ENCODE results near the gene CEMIP. TPM values are rescaled to one million over a fixed set of nuclear protein-coding genes. Genes with fewer than 3 reads are reported as not detected.

The CEMIP gene
- total RNA-seq, 1 donor from 2014 or later, result 0.20 TPM

- DNase-seq (ENCODE audit: low read depth), result no peak
Observed at GRCh38 chr15:80823995-80824394, 44.8 kb downstream of the CEMIP start.

DNA sequence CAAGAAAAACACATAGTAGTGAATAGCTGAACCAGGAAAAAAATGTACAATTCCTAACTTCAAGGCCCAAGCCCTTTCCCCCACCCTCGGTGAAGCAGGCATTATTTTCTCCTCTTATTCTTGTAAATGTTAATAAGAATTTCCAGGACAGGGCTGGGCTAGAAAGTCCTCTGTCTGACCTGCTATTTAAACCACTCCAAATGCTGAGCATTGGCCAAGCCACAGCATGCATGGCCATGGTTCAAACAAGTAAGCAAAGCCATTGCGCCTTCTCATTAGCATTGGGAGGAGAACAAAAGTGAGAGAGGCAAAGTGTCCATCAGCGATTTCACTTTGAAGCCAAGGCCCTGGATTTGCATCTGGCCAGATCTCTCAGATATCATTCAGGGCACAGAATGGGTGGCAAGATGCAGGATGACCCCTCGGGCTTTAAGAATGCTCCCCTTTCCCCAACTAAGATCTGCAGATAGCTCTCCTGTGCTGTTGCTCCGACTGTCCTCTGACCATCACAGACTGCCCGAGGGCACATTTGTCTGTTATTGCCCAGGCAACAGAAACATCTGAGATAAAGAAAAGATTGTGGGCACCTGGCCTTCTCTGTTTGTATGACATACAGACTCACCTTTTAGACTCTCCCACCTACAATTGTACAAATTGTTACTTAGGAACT is 46.3 kb downstream of the CEMIP start:
- DNase-seq (ENCODE audit: low read depth), result no peak

GRCh38 chr15:80828796-80829195 is 49.6 kb downstream of the CEMIP start:
- no peak for DNase-seq (ENCODE audit: low read depth)

GRCh38 chr15:80830677-80831076 is 51.5 kb downstream of the CEMIP start:
- DNase-seq (ENCODE audit: low read depth), result no peak

GRCh38 chr15:80831192-80831591 is 52.0 kb downstream of the CEMIP start:
- DNase-seq (ENCODE audit: low read depth), result no peak

DNA sequence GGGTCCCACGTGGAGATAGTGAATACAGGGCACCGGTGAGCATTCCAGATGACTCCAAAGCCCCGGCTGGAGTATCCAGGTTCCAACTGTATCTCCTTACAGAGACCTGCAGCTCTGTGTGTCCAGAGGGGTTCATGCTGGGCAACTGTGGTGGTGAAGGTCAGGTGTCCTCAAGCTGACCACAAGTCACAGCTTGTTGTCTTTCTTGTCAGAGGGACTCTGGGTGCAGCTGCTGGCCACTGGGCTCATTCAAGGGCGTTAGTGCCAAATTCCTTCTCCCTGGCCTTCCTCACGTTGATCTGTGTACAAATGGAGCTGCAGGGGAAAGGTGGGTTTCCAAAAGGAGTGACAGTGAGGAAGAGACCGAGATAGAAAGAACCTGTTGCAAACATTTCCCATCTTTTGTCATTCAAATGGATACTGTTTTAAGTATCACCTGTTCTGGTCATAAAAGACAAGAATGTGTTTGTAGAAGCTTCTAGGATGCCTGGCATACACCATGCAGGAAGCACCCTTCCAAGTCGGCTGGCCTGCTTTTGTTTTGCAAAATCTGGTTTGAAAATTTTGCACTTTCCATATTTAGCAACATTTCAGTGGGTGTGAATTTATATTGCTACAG is 52.5 kb downstream of the CEMIP start:
- no peak for DNase-seq (ENCODE audit: low read depth)

- DNase-seq (ENCODE audit: low read depth), result no peak
Observed at GRCh38 chr15:80832686-80833085, 53.5 kb downstream of the CEMIP start.

- no peak for DNase-seq (ENCODE audit: low read depth)
Observed at GRCh38 chr15:80834402-80834801, 55.2 kb downstream of the CEMIP start.

GRCh38 chr15:80834906-80835305 is 55.7 kb downstream of the CEMIP start:
- DNase-seq (ENCODE audit: low read depth), result no peak

GRCh38 chr15:80835336-80835735 is 56.2 kb downstream of the CEMIP start:
- DNase-seq (ENCODE audit: low read depth), result no peak

DNA sequence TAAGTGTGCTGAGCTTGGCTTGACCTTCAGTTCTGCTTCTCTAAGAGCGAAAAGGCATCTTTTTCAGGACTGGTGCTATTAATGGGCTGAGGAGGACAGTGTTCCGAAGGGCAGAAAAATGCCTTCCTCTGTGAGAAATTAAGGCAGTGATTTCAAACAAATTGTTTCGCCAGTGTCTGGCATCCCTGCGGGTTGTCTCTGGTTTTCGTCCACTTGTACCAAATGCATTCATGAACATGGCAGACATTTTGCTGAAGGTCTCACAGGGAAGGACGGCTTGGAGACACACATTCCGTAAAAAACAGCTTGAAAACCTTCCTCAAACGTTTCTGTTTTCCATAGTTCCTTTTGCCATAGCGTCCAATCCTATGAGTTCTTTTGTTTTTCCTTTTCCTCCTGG is 57.1 kb downstream of the CEMIP start:
- no peak for DNase-seq (ENCODE audit: low read depth)

DNA sequence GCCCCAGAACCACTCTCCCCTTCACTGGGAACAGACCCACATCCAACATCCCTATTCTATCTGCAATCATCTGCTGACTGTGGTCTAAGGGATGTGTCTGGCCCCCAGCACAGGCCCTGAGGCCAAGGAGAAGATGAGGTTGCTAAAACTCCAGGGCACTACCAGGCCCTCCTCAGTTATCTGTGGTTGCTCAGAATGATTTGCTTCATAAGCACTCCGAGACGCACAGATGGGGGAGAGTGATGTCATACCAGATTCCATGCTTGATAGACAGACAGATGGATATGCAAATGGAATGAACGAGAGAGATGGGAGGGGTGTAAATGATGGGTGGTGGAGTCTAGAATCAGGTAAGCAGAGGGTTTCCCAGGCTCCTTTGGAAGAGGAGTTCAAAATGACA is 57.8 kb downstream of the CEMIP start:
- no peak for DNase-seq (ENCODE audit: low read depth)

DNA sequence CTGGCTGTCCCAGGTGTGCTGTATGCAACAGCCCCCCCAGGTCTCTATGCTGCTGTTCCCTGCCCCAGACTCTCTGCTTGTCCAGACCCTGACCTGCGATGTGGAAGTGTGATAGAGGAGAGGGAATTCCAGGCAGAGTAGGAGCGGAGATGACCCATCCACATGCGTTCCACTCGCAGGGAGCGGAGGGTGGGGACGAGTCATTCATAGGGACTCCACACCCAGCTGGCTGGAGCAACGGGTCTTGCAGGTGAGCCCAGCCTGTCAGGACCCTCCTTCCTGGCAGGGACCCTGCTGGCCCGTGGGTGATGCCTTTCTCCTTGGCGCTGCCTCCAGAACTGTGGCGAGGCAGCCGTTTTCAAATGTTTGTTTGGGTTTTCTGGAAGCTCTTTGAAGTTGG is 58.8 kb downstream of the CEMIP start:
- DNase-seq (ENCODE audit: low read depth), result no peak

- DNase-seq (ENCODE audit: low read depth), result no peak
Observed at GRCh38 chr15:80838666-80839065, 59.5 kb downstream of the CEMIP start.

- DNase-seq (ENCODE audit: low read depth), result no peak
Observed at GRCh38 chr15:80839764-80840130, 60.6 kb downstream of the CEMIP start.

DNA sequence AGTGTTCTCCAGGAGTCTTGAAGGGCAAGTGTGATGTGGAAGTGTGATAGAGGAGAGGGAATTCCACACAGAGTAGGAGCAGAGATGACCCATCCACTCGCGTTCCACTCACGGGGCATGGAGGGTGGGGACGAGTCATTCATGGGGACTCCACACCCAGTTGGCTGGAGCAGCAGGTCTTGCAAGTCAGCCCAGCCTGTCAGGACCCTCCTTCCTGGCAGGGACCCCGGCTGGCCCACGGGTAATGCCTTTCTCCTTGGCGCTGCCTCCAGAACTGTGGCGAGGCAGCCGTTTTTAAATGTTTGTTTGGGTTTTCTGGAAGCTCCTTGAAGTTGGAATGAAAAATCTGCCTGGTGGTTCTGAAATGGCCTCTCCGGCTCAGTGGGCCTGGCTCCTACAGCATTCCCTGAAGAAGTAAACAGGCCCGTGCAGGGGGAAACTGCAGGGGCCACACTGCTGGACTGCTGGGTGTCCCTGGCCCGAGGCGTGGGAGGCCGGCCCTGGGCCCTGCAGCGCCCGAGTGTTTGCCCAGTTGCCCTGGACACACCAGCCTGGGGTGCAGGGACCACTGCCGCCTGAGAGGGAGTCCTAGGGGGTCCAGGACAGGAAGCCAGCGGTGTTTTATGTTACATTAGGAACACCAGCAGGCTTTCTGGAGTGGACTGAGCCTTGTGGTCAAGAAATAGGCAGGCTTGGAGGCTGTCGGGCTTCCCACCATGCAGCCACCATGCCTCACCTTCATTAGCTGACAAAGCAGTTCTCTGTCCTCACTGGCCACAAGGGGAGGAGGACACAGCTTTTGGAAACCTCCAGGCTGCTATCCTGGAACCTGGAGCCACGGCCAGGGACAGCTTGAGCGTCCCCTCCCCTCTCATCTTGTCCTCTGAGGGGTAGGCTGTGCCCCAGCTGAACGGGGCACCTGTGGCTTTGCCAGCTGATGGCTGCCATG is 61.3 kb downstream of the CEMIP start:
- no peak for DNase-seq (ENCODE audit: low read depth)

GRCh38 chr15:80841541-80841940 is 62.4 kb downstream of the CEMIP start:
- no peak for DNase-seq (ENCODE audit: low read depth)

- peak; percentile 67 for DNase-seq (ENCODE audit: low read depth)
Observed at GRCh38 chr15:80844011-80844732, 65.0 kb downstream of the CEMIP start.

GRCh38 chr15:80846031-80846815 is 67.1 kb downstream of the CEMIP start:
- DNase-seq (ENCODE audit: low read depth), result peak; percentile 8

GRCh38 chr15:80849308-80849707 is 70.1 kb downstream of the CEMIP start:
- DNase-seq (ENCODE audit: low read depth), result peak; percentile 95

GRCh38 chr15:80850941-80851451 is 71.8 kb downstream of the CEMIP start:
- DNase-seq (ENCODE audit: low read depth), result peak; percentile 99

Measured in renal cortical epithelial cell (primary cell).